Spleen (tissue), 11 donors: Measurements from ENCODE around the gene KIAA1614. TPM values are rescaled to one million over a fixed set of nuclear protein-coding genes. Genes with fewer than 3 reads are reported as not detected.

ENCODE experiments used
- DNase-seq: peaks from one replicate; pipeline ENCODE4 v3.0.0-alpha.2; 2020
- H3K27ac ChIP-seq, 8 donors: fragments of 200-600 bp; sonication (generic) in 7 of 8; 1 replicate in 4 of 8; 2 replicates in 4 of 8; pipeline versions ENCODE4 v1.5.0 to v1.8.0; 2016 to 2021; ENCODE audit warnings: inconsistent platforms in 4 of 8, mild to moderate bottlenecking in 4 of 8, moderate library complexity in 1 of 8
- H3K27me3 ChIP-seq, 7 donors: fragments of 200-600 bp; sonication (generic) in 6 of 7; replicated peaks in 1 of 7; 1 replicate in 4 of 7; 2 replicates in 3 of 7; pipeline versions ENCODE4 v1.5.0 to v1.8.0; 2016 to 2021; ENCODE audit warnings: inconsistent platforms in 3 of 7, mild to moderate bottlenecking in 1 of 7
- H3K36me3 ChIP-seq, 6 donors: fragments of 200-600 bp; sonication (generic) in 5 of 6; 1 replicate in 4 of 6; 2 replicates in 2 of 6; pipeline versions ENCODE4 v1.5.0 to v1.8.0; 2016 to 2021; ENCODE audit warnings: inconsistent platforms in 2 of 6
- H3K4me1 ChIP-seq, 6 donors: fragments of 200-600 bp; sonication (generic) in 5 of 6; 1 replicate in 3 of 6; 2 replicates in 3 of 6; pipeline versions ENCODE4 v1.5.0 to v1.8.0; 2016 to 2021; ENCODE audit warnings: inconsistent platforms in 3 of 6
- H3K4me3 ChIP-seq, 8 donors: fragments of 200-600 bp; sonication (generic) in 7 of 8; 1 replicate in 4 of 8; 2 replicates in 4 of 8; pipeline versions ENCODE4 v1.5.0 to v1.8.0; 2016 to 2021; ENCODE audit warnings: inconsistent platforms in 4 of 8, mild to moderate bottlenecking in 4 of 8, moderate library complexity in 2 of 8
- H3K9me3 ChIP-seq, 8 donors: fragments of 200-600 bp; sonication (generic) in 7 of 8; 1 replicate in 4 of 8; 2 replicates in 4 of 8; pipeline versions ENCODE4 v1.5.0 to v1.8.0; 2016 to 2021; ENCODE audit warnings: inconsistent platforms in 4 of 8
- CTCF ChIP-seq, 11 experiments: fragments of 200-600 bp in 7 of 11; fragments of 450-650 bp in 4 of 11; sonication (generic) in 4 of 11; IDR thresholded peaks in 8 of 11; conservative IDR thresholded peaks in 3 of 11; 1 replicate in 7 of 11; 2 replicates in 4 of 11; pipeline versions ENCODE4 v1.4.0 to v1.8.0; 2016 to 2021; ENCODE audit warnings: antibody characterized with exemption in 11 of 11, inconsistent platforms in 4 of 11, mild to moderate bottlenecking in 1 of 11
- POLR2A ChIP-seq, 3 donors: fragments of 450-650 bp; IDR thresholded peaks; one replicate each; pipeline ENCODE4 v1.5.1; 2017; ENCODE audit warnings: antibody characterized with exemption in 3 of 3, mild to moderate bottlenecking in 1 of 3
- POLR2AphosphoS5 ChIP-seq, 3 donors: sonication (generic); formaldehyde crosslinking; IDR thresholded peaks; one replicate each; pipeline ENCODE4 v1.5.1; 2017; ENCODE audit warnings: antibody characterized with exemption in 3 of 3
- WGBS, 5 donors: extraction: QIAGEN DNeasy Blood & Tissue Kit in 3 of 5; methylation state at CpG; one replicate each; pipeline versions ENCODE4 v1.1.5 to v1.1.7; 2013 to 2018; 5-methylcytosine and 5-hydroxymethylcytosine counted together
- intact Hi-C: fragments of 100-400 bp; cut with DNase I; formaldehyde crosslinking; loops from one replicate; pipeline ENCODE4 v1.15.0; 2023; ENCODE audit warnings: low total_unique reads
- polyA plus RNA-seq, 3 donors: library from polyadenylated mRNA; stranded (reverse); fragments of 200-250 nt; gene quantifications; one replicate each; pipeline ENCODE4 v1.2.1, GENCODE V29; 2013
- total RNA-seq, 7 donors: library from RNA; depleted of rRNA in 3 of 7; stranded (reverse); fragments of >200 nt in 3 of 7; fragmentation: NEBNext Ultra II Directional in 4 of 7; extraction: Animal tissue kit (Norgen Biotek cat#: 25700) in 4 of 7; gene quantifications; one replicate each; pipeline versions ENCODE4 v1.1.0 to v1.2.1, GENCODE V29; 2016 to 2021
- donor health status: healthy with polysubstance abuse.
- donor health status: DM: no; HTN: no; CAD: no; lungs with moderate emphysema.
- donor health status: DM: no; HTN: no; CAD: no.
- donor health status: Bipolar disorder and iron deficiency.
- donor health status: healthy.
- donor health status: DM: no; HTN: no; CAD: no.
- donor health status: DM: yes; HTN: yes; CAD: no.

Gene KIAA1614
- total and polyA plus RNA-seq, 10 donors: 0.50 to 7.4 (median 3.0) TPM

- intact Hi-C loops: no loop called here
- Histone ChIP-seq H3K4me3 (no peak overlapping the region), H3K27ac (no peak overlapping the region), H3K27me3 (no peaks in the 10 kb centered on the region), H3K4me1 (peaks cover 0 to 38% (median 7%) of the 10 kb centered on the region in 6 donors), H3K9me3 (no peaks in the 10 kb centered on the region), H3K36me3 (peaks cover 0 to 99% (median 34%) of the 10 kb centered on the region in 6 donors)
- WGBS, 5 donors: 89 to 96% (median 96%) methylated on average over 8 of the region's 8 CpGs
- TF ChIP-seq CTCF (IDR thresholded peaks at IDR 0.05 in 8 of 11, conservative IDR thresholded peaks at IDR 0.05 in 3 of 11) (no peak), POLR2A (IDR thresholded peaks at IDR 0.05) (no peak), POLR2AphosphoS5 (IDR thresholded peaks at IDR 0.05) (no peak)
- no peak for DNase-seq
Measured at GRCh38 chr1:180971273-180971997, 58.7 kb downstream of the KIAA1614 start.

GRCh38 chr1:180973369-180973768 is 60.7 kb downstream of the KIAA1614 start:
- TF ChIP-seq POLR2A (IDR thresholded peaks at IDR 0.05) (no peak), CTCF (IDR thresholded peaks at IDR 0.05 in 8 of 11, conservative IDR thresholded peaks at IDR 0.05 in 3 of 11) (no peak), POLR2AphosphoS5 (IDR thresholded peaks at IDR 0.05) (no peak)
- WGBS, 5 donors: 79 to 89% (median 86%) methylated on average over 4 of the region's 4 CpGs
- peaks cover 0 to 100% (median 44%) of the 10 kb centered on the region in 6 donors for H3K36me3 ChIP-seq

GRCh38 chr1:180974236-180974635 is 61.5 kb downstream of the KIAA1614 start:
- Histone ChIP-seq H3K27ac (no peak overlapping the region), H3K4me3 (no peak overlapping the region), H3K36me3 (peaks cover 0 to 100% (median 44%) of the 10 kb centered on the region in 6 donors), H3K27me3 (no peaks in the 10 kb centered on the region), H3K4me1 (peaks cover 0 to 51% (median 7%) of the 10 kb centered on the region in 6 donors), H3K9me3 (no peaks in the 10 kb centered on the region)
- no peak for TF ChIP-seq POLR2A (IDR thresholded peaks at IDR 0.05)
- no peak for TF ChIP-seq CTCF (IDR thresholded peaks at IDR 0.05 in 8 of 11, conservative IDR thresholded peaks at IDR 0.05 in 3 of 11)
- no peak for TF ChIP-seq POLR2AphosphoS5 (IDR thresholded peaks at IDR 0.05)
- 68 to 87% (median 71%) methylated on average over 4 of the region's 4 CpGs for WGBS, 5 donors
- intact Hi-C loops: no loop called here
- DNase-seq: no peak

More at GRCh38 chr1:180973369-180973768, 60.7 kb downstream of the KIAA1614 start:
- DNase-seq: no peak
- no peak overlapping the region for H3K27ac ChIP-seq
- no peaks in the 10 kb centered on the region for H3K27me3 ChIP-seq
- H3K4me1 ChIP-seq: peaks cover 0 to 51% (median 7%) of the 10 kb centered on the region in 6 donors
- intact Hi-C loops: no loop called here
- H3K4me3 ChIP-seq: no peak overlapping the region
- H3K9me3 ChIP-seq: no peaks in the 10 kb centered on the region

- Histone ChIP-seq H3K27me3 (no peaks in the 10 kb centered on the region), H3K4me1 (peaks cover 0 to 43% (median 7%) of the 10 kb centered on the region in 6 donors), H3K9me3 (no peaks in the 10 kb centered on the region), H3K27ac (no peak overlapping the region), H3K36me3 (peaks cover 0 to 98% (median 44%) of the 10 kb centered on the region in 6 donors), H3K4me3 (no peak overlapping the region)
- intact Hi-C loops: no loop called here
- DNase-seq: no peak
- peak in 1 of 3 donors; percentile 28 for TF ChIP-seq POLR2AphosphoS5 (IDR thresholded peaks at IDR 0.05)
- no peak for TF ChIP-seq CTCF (IDR thresholded peaks at IDR 0.05 in 8 of 11, conservative IDR thresholded peaks at IDR 0.05 in 3 of 11)
- WGBS, 5 donors: 42 to 76% (median 59%) methylated on average over 4 of the region's 4 CpGs
Measured at GRCh38 chr1:180975551-180975950, 62.9 kb downstream of the KIAA1614 start.
